SJSA1 (cell line): Measurements from ENCODE around the gene PHIP. TPM values are rescaled to one million over a fixed set of nuclear protein-coding genes. Genes with fewer than 3 reads are reported as not detected.
A peak's percentile ranks its signal among the peaks of the same experiment; 100 is the strongest.
"Not testable (repeated sequence)": the region's sequence is repeated elsewhere in the genome, so short reads cannot be mapped to it uniquely, and the experiment has no call there.

Experiments
- DNase-seq, 2 experiments: peaks; one replicate each; pipeline ENCODE4 v3.0.0-alpha.2; 2015 to 2020; ENCODE audit warnings: low spot score in 2 of 2, low read depth in 1 of 2
- H3K27ac ChIP-seq: fragments of 250-450 bp; sonication (Bioruptor Pico); 2 replicates; pipeline ENCODE4 v1.5.1; 2020; ENCODE audit warnings: mild to moderate bottlenecking, moderate library complexity
- H3K27me3 ChIP-seq: fragments of 250-450 bp; sonication (Bioruptor Pico); replicated peaks from 2 replicates; pipeline ENCODE4 v1.5.1; 2020; ENCODE audit warnings: mild to moderate bottlenecking, moderate library complexity
- H3K36me3 ChIP-seq: fragments of 250-450 bp; sonication (Bioruptor Pico); 2 replicates; pipeline ENCODE4 v1.5.1; 2020; ENCODE audit warnings: mild to moderate bottlenecking
- H3K4me1 ChIP-seq: fragments of 250-450 bp; sonication (Bioruptor Pico); replicated peaks from 2 replicates; pipeline ENCODE4 v1.6.1; 2021; ENCODE audit warnings: mild to moderate bottlenecking
- H3K4me3 ChIP-seq: fragments of 250-450 bp; sonication (Bioruptor Pico); 2 replicates; pipeline ENCODE4 v1.5.1; 2020; ENCODE audit warnings: mild to moderate bottlenecking
- H3K9me3 ChIP-seq: fragments of 250-450 bp; sonication (Bioruptor Pico); replicated peaks from 2 replicates; pipeline ENCODE4 v1.5.1; 2020; ENCODE audit warnings: mild to moderate bottlenecking
- total RNA-seq: library from RNA; depleted of rRNA; stranded (reverse); fragments of >200 nt; shearing (Covaris generic); gene quantifications from 2 replicates; pipeline ENCODE4 v1.2.3, GENCODE V29; 2014; rRNA removed

The PHIP gene
- total RNA-seq, result 18.5 and 20.0 TPM in 2 replicates

GRCh38 chr6:79078075-79078969 lies at the start of gene PHIP:
TSS of gene PHIP (minus strand) at chr6:79078254. CDS start at chr6:79078068, 186 bp downstream.
- Histone ChIP-seq H3K27ac (peak within 1 kb of the TSS; percentile 95), H3K36me3 (peaks cover 6% of the 10 kb centered on the region; the same call in 1 of the 2 replicates), H3K4me3 (peak within 1 kb of the TSS; percentile 90), H3K27me3 (peaks cover 20% of the 10 kb centered on the region), H3K4me1 (peaks cover 7% of the 10 kb centered on the region), H3K9me3 (no peaks in the 10 kb centered on the region)
- peak; percentile 94 to 97 for DNase-seq

GRCh38 chr6:79127660-79128059 lies 49.6 kb upstream of the PHIP start:
- no peak overlapping the region for H3K4me3 ChIP-seq
- no peak overlapping the region for H3K27ac ChIP-seq
- H3K4me1 ChIP-seq, result no peaks in the 10 kb centered on the region
- no peak for DNase-seq
- H3K9me3 ChIP-seq, result no peaks in the 10 kb centered on the region
- no peaks in the 10 kb centered on the region for H3K27me3 ChIP-seq
- no peaks in the 10 kb centered on the region for H3K36me3 ChIP-seq

- no peaks in the 10 kb centered on the region for H3K27me3 ChIP-seq
- no peaks in the 10 kb centered on the region for H3K9me3 ChIP-seq
- no peak for DNase-seq
- no peak overlapping the region for H3K4me3 ChIP-seq
- H3K36me3 ChIP-seq, result no peaks in the 10 kb centered on the region
- no peak overlapping the region for H3K27ac ChIP-seq
- H3K4me1 ChIP-seq, result no peaks in the 10 kb centered on the region
These were observed 41.2 kb upstream of the PHIP start for GRCh38 chr6:79119217-79119616.

GRCh38 chr6:79117752-79118151 lies 39.7 kb upstream of the PHIP start:
- Histone ChIP-seq H3K27ac (no peak overlapping the region), H3K4me3 (no peak overlapping the region), H3K9me3 (no peaks in the 10 kb centered on the region), H3K36me3 (no peaks in the 10 kb centered on the region), H3K4me1 (no peaks in the 10 kb centered on the region), H3K27me3 (no peaks in the 10 kb centered on the region)
- DNase-seq, result no peak

GRCh38 chr6:79115553-79116182 lies 37.6 kb upstream of the PHIP start:
- H3K4me3 ChIP-seq, result no peak overlapping the region
- no peak for DNase-seq
- no peaks in the 10 kb centered on the region for H3K27me3 ChIP-seq
- no peaks in the 10 kb centered on the region for H3K36me3 ChIP-seq
- H3K9me3 ChIP-seq, result no peaks in the 10 kb centered on the region
- H3K4me1 ChIP-seq, result no peaks in the 10 kb centered on the region
- no peak overlapping the region for H3K27ac ChIP-seq

GRCh38 chr6:79111549-79111948 lies 33.5 kb upstream of the PHIP start:
- H3K27ac ChIP-seq, result no peak overlapping the region
- no peaks in the 10 kb centered on the region for H3K4me1 ChIP-seq

GRCh38 chr6:79101164-79101563 lies 23.1 kb upstream of the PHIP start:
- Histone ChIP-seq H3K27me3 (no peaks in the 10 kb centered on the region; the same call in 1 of the 2 replicates), H3K9me3 (no peaks in the 10 kb centered on the region), H3K4me3 (no peak overlapping the region), H3K4me1 (no peaks in the 10 kb centered on the region), H3K27ac (no peak overlapping the region), H3K36me3 (no peaks in the 10 kb centered on the region)
- DNase-seq, result no peak

More at GRCh38 chr6:79111549-79111948, 33.5 kb upstream of the PHIP start:
- Histone ChIP-seq H3K36me3 (no peaks in the 10 kb centered on the region), H3K9me3 (no peaks in the 10 kb centered on the region), H3K27me3 (no peaks in the 10 kb centered on the region), H3K4me3 (no peak overlapping the region)
- DNase-seq, result no peak

- no peak for DNase-seq
- Histone ChIP-seq H3K4me1 (no peaks in the 10 kb centered on the region), H3K36me3 (no peaks in the 10 kb centered on the region), H3K4me3 (no peak overlapping the region), H3K27me3 (no peaks in the 10 kb centered on the region; the same call in 1 of the 2 replicates), H3K9me3 (no peaks in the 10 kb centered on the region), H3K27ac (no peak overlapping the region)
These were observed 22.2 kb upstream of the PHIP start for GRCh38 chr6:79100304-79100703.

GRCh38 chr6:79094938-79095337 lies 16.9 kb upstream of the PHIP start:
- Histone ChIP-seq H3K4me3 (no peak overlapping the region), H3K27me3 (no peaks in the 10 kb centered on the region; the same call in 1 of the 2 replicates), H3K36me3 (no peaks in the 10 kb centered on the region), H3K9me3 (no peaks in the 10 kb centered on the region), H3K27ac (no peak overlapping the region), H3K4me1 (no peaks in the 10 kb centered on the region)
- no peak for DNase-seq

- H3K9me3 ChIP-seq, H3K27ac ChIP-seq, H3K4me1 ChIP-seq, DNase-seq, H3K27me3 ChIP-seq, H3K36me3 ChIP-seq, H3K4me3 ChIP-seq: not testable (repeated sequence)
These were observed 13.7 kb upstream of the PHIP start for GRCh38 chr6:79091801-79092200.

- Histone ChIP-seq H3K4me3 (no peak overlapping the region), H3K36me3 (no peaks in the 10 kb centered on the region), H3K9me3 (no peaks in the 10 kb centered on the region; the same call in 1 of the 2 replicates), H3K27ac (no peak overlapping the region), H3K27me3 (peaks cover 8% of the 10 kb centered on the region; the same call in 1 of the 2 replicates), H3K4me1 (no peaks in the 10 kb centered on the region)
- DNase-seq, result no peak
These were observed 11.7 kb upstream of the PHIP start for GRCh38 chr6:79089552-79090404.

GRCh38 chr6:79084693-79085092 lies 6.6 kb upstream of the PHIP start:
- Histone ChIP-seq H3K4me1 (no peaks in the 10 kb centered on the region), H3K4me3 (no peak overlapping the region), H3K27ac (no peak overlapping the region), H3K27me3 (peaks cover 36% of the 10 kb centered on the region), H3K9me3 (no peaks in the 10 kb centered on the region; the same call in 1 of the 2 replicates), H3K36me3 (no peaks in the 10 kb centered on the region)
- DNase-seq, result no peak

GRCh38 chr6:79082304-79082703 lies 4.2 kb upstream of the PHIP start:
- Histone ChIP-seq H3K27ac (no peak overlapping the region), H3K4me3 (no peak overlapping the region)

More at GRCh38 chr6:79082304-79082703, 4.2 kb upstream of the PHIP start:
- Histone ChIP-seq H3K4me1 (peaks cover 3% of the 10 kb centered on the region; the same call in 1 of the 2 replicates), H3K9me3 (no peaks in the 10 kb centered on the region), H3K36me3 (0 out of 2 replicates have a peak, but pooled peaks cover 3% of the 10 kb centered on the region), H3K27me3 (peaks cover 34% of the 10 kb centered on the region)
- DNase-seq, result no peak
